SK-N-SH (cell line): ENCODE results near the gene KIAA1549. TPM values are rescaled to one million over a fixed set of nuclear protein-coding genes. Genes with fewer than 3 reads are reported as not detected.

Experiments used
- CTCF ChIA-PET: fragments of 300-600, 350-600 bp; formaldehyde crosslinking; extraction: SDS; loops from one replicate; lab custom pipeline; 2021; lab: Yijun Ruan, JAX
- POLR2A ChIA-PET: fragments of 350-600 bp; sonication (Branson Sonifier 250); formaldehyde crosslinking; extraction: SDS; loops from one replicate; lab custom pipeline; 2020; ENCODE audit warnings: antibody characterized with exemption, inconsistent platforms; lab: Yijun Ruan, JAX
- DNase-seq: peaks from one replicate; pipeline ENCODE4 v3.0.0; 2012
- H2AFZ ChIP-seq: fragments of 200-600 bp; sonication (generic); 2 replicates; pipeline ENCODE4 v1.8.1; 2016; ENCODE audit warnings: antibody characterized with exemption, mild to moderate bottlenecking, low read depth
- H3F3A ChIP-seq: fragments of 200-600 bp; sonication (generic); replicated peaks from 2 replicates; pipeline ENCODE3; 2016; ENCODE audit warnings: antibody characterized with exemption, mild to moderate bottlenecking; ENCODE audit not compliant: insufficient read depth
- H3K27ac ChIP-seq, 2 experiments: fragments of 200-500 bp in 1 of 2; fragments of 200-600 bp in 1 of 2; sonication (Bioruptor generic) in 1 of 2; sonication (generic), shearing (Covaris generic) in 1 of 2; 2 replicates each; pipeline versions ENCODE4 v1.5.1 to v1.6.1; 2014 to 2016; ENCODE audit warnings: low read depth in 2 of 2, inconsistent platforms in 1 of 2, low read length in 1 of 2, mild to moderate bottlenecking in 1 of 2, mixed read lengths in 1 of 2
- H3K27me3 ChIP-seq: fragments of 200-600 bp; sonication (generic), shearing (Covaris generic); 2 replicates; pipeline ENCODE4 v1.6.1; 2016; ENCODE audit warnings: mixed run types; ENCODE audit not compliant: insufficient read depth
- H3K36me3 ChIP-seq, 2 experiments: fragments of 200-500 bp in 1 of 2; fragments of 200-600 bp in 1 of 2; sonication (Bioruptor generic) in 1 of 2; sonication (generic) in 1 of 2; replicated peaks in 1 of 2; 2 replicates each; pipeline versions ENCODE3 to v1.5.1; 2014 to 2016; ENCODE audit warnings: low read length in 1 of 2, mild to moderate bottlenecking in 1 of 2; ENCODE audit not compliant: insufficient read depth in 2 of 2, control insufficient read depth in 1 of 2
- H3K4me1 ChIP-seq, 2 experiments: fragments of 200-500 bp in 1 of 2; fragments of 200-600 bp in 1 of 2; sonication (Bioruptor generic) in 1 of 2; sonication (generic), shearing (Covaris generic) in 1 of 2; 2 replicates each; pipeline versions ENCODE4 v1.5.1 to v1.6.1; 2014 to 2016; ENCODE audit warnings: low read depth in 1 of 2, low read length in 1 of 2, mixed run types in 1 of 2; ENCODE audit not compliant: insufficient read depth in 2 of 2, control insufficient read depth in 1 of 2
- H3K4me2 ChIP-seq: fragments of 200-600 bp; sonication (generic), shearing (Covaris generic); 2 replicates; pipeline ENCODE4 v1.6.1; 2017; ENCODE audit warnings: mixed run types
- H3K4me3 ChIP-seq, 2 experiments: fragments of 200-500 bp in 1 of 2; fragments of 200-600 bp in 1 of 2; sonication (Bioruptor generic) in 1 of 2; sonication (generic), shearing (Covaris generic) in 1 of 2; 2 replicates each; pipeline versions ENCODE4 v1.5.1 to v1.8.1; 2014 to 2016; ENCODE audit warnings: low read depth in 2 of 2, inconsistent platforms in 1 of 2, low read length in 1 of 2, mild to moderate bottlenecking in 1 of 2, mixed read lengths in 1 of 2, moderate library complexity in 1 of 2
- H3K79me2 ChIP-seq: fragments of 200-600 bp; sonication (generic); 2 replicates; pipeline ENCODE4 v1.8.1; 2017; ENCODE audit warnings: mild to moderate bottlenecking; ENCODE audit not compliant: insufficient read depth
- H3K9ac ChIP-seq: fragments of 200-600 bp; sonication (generic); 2 replicates; pipeline ENCODE4 v1.6.1; 2017; ENCODE audit warnings: mixed run types
- H3K9me2 ChIP-seq: fragments of 200-600 bp; sonication (generic); 2 replicates; pipeline ENCODE4 v1.6.1; 2017; ENCODE audit warnings: mixed run types
- H3K9me3 ChIP-seq: fragments of 200-600 bp; sonication (generic); 2 replicates; pipeline ENCODE4 v1.6.1; 2017; ENCODE audit warnings: mixed run types, mild to moderate bottlenecking, moderate library complexity
- H4K20me1 ChIP-seq: fragments of 200-600 bp; sonication (generic); 2 replicates; pipeline ENCODE4 v1.6.1; 2017; ENCODE audit warnings: mild to moderate bottlenecking, mixed run types; ENCODE audit not compliant: insufficient read depth
- CHD2 ChIP-seq: fragments of 150-350 bp; IDR thresholded peaks from 2 replicates; pipeline ENCODE4 v1.6.1; 2018; ENCODE audit warnings: low read length; ENCODE audit not compliant: partially characterized antibody
- ELF1 ChIP-seq: IDR thresholded peaks from 2 replicates; pipeline ENCODE4 v1.4.0; 2012
- EP300 ChIP-seq, 2 experiments: IDR thresholded peaks; 2 replicates each; pipeline versions ENCODE4 v1.4.0 to v1.6.1; 2012; ENCODE audit warnings: borderline replicate concordance in 1 of 2, low read depth in 1 of 2, low read length in 1 of 2
- FOSL2 ChIP-seq: IDR thresholded peaks from 2 replicates; pipeline ENCODE4 v1.4.0; 2012; ENCODE audit warnings: low read depth, mild to moderate bottlenecking, moderate library complexity, borderline replicate concordance
- GABPA ChIP-seq: IDR thresholded peaks from 2 replicates; pipeline ENCODE4 v1.4.0; 2012; ENCODE audit warnings: low read depth, mild to moderate bottlenecking
- GATA2 ChIP-seq: sonication (generic); formaldehyde crosslinking; IDR thresholded peaks from 2 replicates; pipeline ENCODE4 v1.5.0; 2020; ENCODE audit warnings: mild to moderate bottlenecking, missing genetic modification reagents
- IRF3 ChIP-seq: fragments of 150-350 bp; IDR thresholded peaks from 2 replicates; pipeline ENCODE4 v1.6.1; 2016; ENCODE audit warnings: mild to moderate bottlenecking, low read depth, low read length
- JUND ChIP-seq: IDR thresholded peaks from 2 replicates; pipeline ENCODE4 v1.4.0; 2012
- MEF2A ChIP-seq: IDR thresholded peaks from 2 replicates; pipeline ENCODE4 v1.4.0; 2012; ENCODE audit warnings: low read depth, borderline replicate concordance
- MXI1 ChIP-seq: IDR thresholded peaks from 2 replicates; pipeline ENCODE4 v1.6.1; 2012; ENCODE audit warnings: mild to moderate bottlenecking, low read depth, low read length, improper control_type of control experiment
- NFIC ChIP-seq: IDR thresholded peaks from 2 replicates; pipeline ENCODE4 v1.4.0; 2012; ENCODE audit warnings: borderline replicate concordance
- NRF1 ChIP-seq: IDR thresholded peaks from 2 replicates; pipeline ENCODE4 v1.6.1; 2012; ENCODE audit warnings: low read depth, mild to moderate bottlenecking, low read length
- PBX3 ChIP-seq: IDR thresholded peaks from 2 replicates; pipeline ENCODE4; 2012
- RCOR1 ChIP-seq: fragments of 150-350 bp; IDR thresholded peaks from 2 replicates; pipeline ENCODE4 v1.6.1; 2017; ENCODE audit warnings: antibody characterized with exemption, low read length
- REST ChIP-seq: IDR thresholded peaks from 2 replicates; pipeline ENCODE4 v1.6.1; 2012; ENCODE audit warnings: mild to moderate bottlenecking, low read depth, low read length, moderate library complexity
- RFX5 ChIP-seq: IDR thresholded peaks from 2 replicates; pipeline ENCODE4 v1.6.1; 2012; ENCODE audit warnings: mild to moderate bottlenecking, improper control_type of control experiment, low read length
- TCF12 ChIP-seq: IDR thresholded peaks from 2 replicates; pipeline ENCODE4 v1.4.0; 2012
- WGBS: methylation state at CpG from one replicate; pipeline ENCODE4 v1.1.6; 2017; ENCODE audit warnings: low lambda C conversion rate; 5-methylcytosine and 5-hydroxymethylcytosine counted together
- polyA plus RNA-seq, 3 experiments: library from polyadenylated mRNA; depleted of rRNA; stranded (reverse); fragments of >200 nt; gene quantifications; 2 replicates each; pipeline ENCODE4 v1.2.3, GENCODE V29; 2012

KIAA1549 gene
- polyA plus RNA-seq, 1 of the 3 experiments (the other 2 are of a cell fraction), result 3.6 TPM

- ChIA-PET CTCF (interaction anchor here (1.6 kb wide), 2 partner anchors 27 to 121 kb away, joined by 3 to 4 read pairs; no protein-coding TSS in a partner anchor), POLR2A (no interaction called here)
- Histone ChIP-seq H3K27ac (no peak overlapping the region), H3K79me2 (no peaks in the 10 kb centered on the region), H3K4me1 (no peaks in the 10 kb centered on the region; a peak in 1 of 4 replicates), H2AFZ (no peak overlapping the region), H3K36me3 (peaks cover 37 to 46% of the 10 kb centered on the region in 2 experiments), H3K4me3 (no peak overlapping the region), H3K9me2 (no peaks in the 10 kb centered on the region), H3K27me3 (no peaks in the 10 kb centered on the region), H3K4me2 (no peak overlapping the region), H3K9me3 (no peaks in the 10 kb centered on the region), H4K20me1 (no peaks in the 10 kb centered on the region), H3F3A (no peaks in the 10 kb centered on the region), H3K9ac (no peak overlapping the region)
- no peak for DNase-seq
- TF ChIP-seq IRF3, result no peak
- no peak for TF ChIP-seq RCOR1
- TF ChIP-seq GATA2 (CRISPR knock-in tag), result no peak
- no peak for TF ChIP-seq REST
- no peak for TF ChIP-seq CHD2
- no peak for TF ChIP-seq RFX5
- no peak for TF ChIP-seq PBX3
- TF ChIP-seq FOSL2, result no peak
- TF ChIP-seq TCF12, result no peak
- TF ChIP-seq ELF1, result no peak
- no peak for TF ChIP-seq NRF1
- 92% methylated on average over 2 of the region's 2 CpGs for WGBS
These were observed 67.4 kb downstream of the KIAA1549 start for GRCh38 chr7:138913783-138914182.

GRCh38 chr7:138911007-138911406 is 70.2 kb downstream of the KIAA1549 start:
- Histone ChIP-seq H3K27ac (no peak overlapping the region), H3K4me3 (no peak overlapping the region), H3K9me2 (no peaks in the 10 kb centered on the region), H3K4me1 (peaks cover 0 to 3% of the 10 kb centered on the region in 2 experiments; a peak in 1 of 4 replicates), H4K20me1 (0 out of 2 replicates have a peak, but pooled peaks cover 4% of the 10 kb centered on the region), H3K79me2 (no peaks in the 10 kb centered on the region), H3F3A (no peaks in the 10 kb centered on the region), H3K9me3 (no peaks in the 10 kb centered on the region), H3K36me3 (peaks cover 41 to 43% of the 10 kb centered on the region in 2 experiments), H3K9ac (no peak overlapping the region), H3K27me3 (no peaks in the 10 kb centered on the region), H2AFZ (no peak overlapping the region), H3K4me2 (no peak overlapping the region)
- 98% methylated on average over 6 of the region's 6 CpGs for WGBS
- ChIA-PET POLR2A (no interaction called here), CTCF (interaction anchor here (0.7 to 5.0 kb wide), 2 partner anchors 12 to 25 kb away, joined by 4 to 41 read pairs; no protein-coding TSS in a partner anchor)
- no peak for DNase-seq
- no peak for TF ChIP-seq REST
- TF ChIP-seq TCF12, result no peak
- no peak for TF ChIP-seq NFIC
- TF ChIP-seq JUND, result no peak
- no peak for TF ChIP-seq GATA2 (CRISPR knock-in tag)
- no peak for TF ChIP-seq EP300 (IDR thresholded peaks at IDR 0.05; ENCODE audit: borderline replicate concordance in 1 of 2, low read depth in 1 of 2, low read length in 1 of 2)
- no peak for TF ChIP-seq MEF2A
- no peak for TF ChIP-seq MXI1
- TF ChIP-seq PBX3, result no peak
- no peak for TF ChIP-seq GABPA
